ENCODE measurements around the gene ADH1A. TPM values are rescaled to one million over a fixed set of nuclear protein-coding genes. Genes with fewer than 3 reads are reported as not detected.

ADH1A gene
- total and polyA plus RNA-seq, 2 experiments from 2014 or later: 26.6 to 39.0 TPM

- Histone ChIP-seq H3K4me1 (ENCODE audit: insufficient read depth) (no peaks in the 10 kb centered on the region), H4K20me1 (ENCODE audit: insufficient read depth, poor library complexity, severe bottlenecking) (no peaks in the 10 kb centered on the region), H3K27me3 (no peaks in the 10 kb centered on the region), H3K9me2 (replicated peaks; ENCODE audit: insufficient read depth) (no peaks in the 10 kb centered on the region), H2AFZ (no peak overlapping the region), H3K36me3 (replicated peaks; ENCODE audit: insufficient read depth, low read depth) (no peaks in the 10 kb centered on the region), H3K27ac (no peak overlapping the region), H3K4me3 (no peak overlapping the region), H3K4me2 (no peak overlapping the region), H3K79me2 (no peaks in the 10 kb centered on the region), H3K9me3 (ENCODE audit: low read depth) (no peaks in the 10 kb centered on the region)
- 90% methylated on average over 11 of the region's 11 CpGs for WGBS (ENCODE audit: low lambda C conversion rate, missing lambda C conversion rate)
- TF ChIP-seq EZH2 (IDR thresholded peaks at IDR 0.05; ENCODE audit: borderline replicate concordance) (no peak), EZH2phosphoT487 (IDR thresholded peaks at IDR 0.05; ENCODE audit: low read depth, severe bottlenecking, unreplicated experiment) (no peak), CTCF (IDR thresholded peaks at IDR 0.05; ENCODE audit: poor library complexity) (no peak)
- DNase-seq (ENCODE audit: low spot score): no peak
These were observed 15.0 kb upstream of the ADH1A start for GRCh38 chr4:99305638-99306400.

- Histone ChIP-seq H2AFZ (no peak overlapping the region), H3K4me2 (no peak overlapping the region), H3K27ac (peak overlapping the region; percentile 9), H3K36me3 (replicated peaks; ENCODE audit: insufficient read depth, low read depth) (no peaks in the 10 kb centered on the region), H3K27me3 (no peaks in the 10 kb centered on the region), H3K4me1 (ENCODE audit: insufficient read depth) (no peaks in the 10 kb centered on the region), H3K9me2 (replicated peaks; ENCODE audit: insufficient read depth) (no peaks in the 10 kb centered on the region), H4K20me1 (ENCODE audit: insufficient read depth, poor library complexity, severe bottlenecking) (no peaks in the 10 kb centered on the region), H3K9me3 (ENCODE audit: low read depth) (no peaks in the 10 kb centered on the region), H3K79me2 (no peaks in the 10 kb centered on the region), H3K4me3 (no peak overlapping the region)
- no peak for DNase-seq (ENCODE audit: low spot score)
- TF ChIP-seq CTCF (IDR thresholded peaks at IDR 0.05; ENCODE audit: poor library complexity) (no peak), EZH2 (IDR thresholded peaks at IDR 0.05; ENCODE audit: borderline replicate concordance) (no peak), EZH2phosphoT487 (IDR thresholded peaks at IDR 0.05; ENCODE audit: low read depth, severe bottlenecking, unreplicated experiment) (no peak)
- 92% methylated on average over 7 of the region's 7 CpGs for WGBS (ENCODE audit: low lambda C conversion rate, missing lambda C conversion rate)
These were observed 10.8 kb upstream of the ADH1A start for GRCh38 chr4:99301376-99302164.

DNA sequence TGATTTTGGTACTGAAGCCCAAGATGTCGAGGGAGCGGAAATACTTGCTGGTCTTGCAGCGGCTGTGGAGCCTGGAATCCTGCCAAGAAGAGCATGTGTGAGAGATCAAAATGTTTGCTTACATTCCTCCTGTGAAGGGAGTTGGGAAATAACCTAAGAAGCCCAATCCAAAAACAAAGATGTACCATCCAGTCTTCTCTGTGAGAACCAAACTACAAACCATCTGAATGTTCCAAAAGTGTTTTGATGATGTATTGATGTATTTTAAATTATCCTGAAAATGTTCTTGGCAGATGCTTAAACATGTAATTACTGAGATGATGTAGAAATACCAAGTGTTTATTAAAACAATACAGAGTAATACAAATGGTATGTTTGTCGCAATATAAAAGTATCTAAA lies 10.1 kb upstream of the ADH1A start:
- H3K4me2 ChIP-seq: no peak overlapping the region
- H3K79me2 ChIP-seq: no peaks in the 10 kb centered on the region
- no peaks in the 10 kb centered on the region for H3K27me3 ChIP-seq
- TF ChIP-seq EZH2phosphoT487 (IDR thresholded peaks at IDR 0.05; ENCODE audit: low read depth, severe bottlenecking, unreplicated experiment): no peak
- TF ChIP-seq CTCF (IDR thresholded peaks at IDR 0.05; ENCODE audit: poor library complexity): no peak
- no peak for TF ChIP-seq EZH2 (IDR thresholded peaks at IDR 0.05; ENCODE audit: borderline replicate concordance)
- DNase-seq (ENCODE audit: low spot score): peak; percentile 77
- H3K27ac ChIP-seq: no peak overlapping the region
- no peak overlapping the region for H2AFZ ChIP-seq
- H3K4me1 ChIP-seq (ENCODE audit: insufficient read depth): no peaks in the 10 kb centered on the region
- no peaks in the 10 kb centered on the region for H4K20me1 ChIP-seq (ENCODE audit: insufficient read depth, poor library complexity, severe bottlenecking)
- H3K36me3 ChIP-seq (replicated peaks; ENCODE audit: insufficient read depth, low read depth): no peaks in the 10 kb centered on the region
- H3K9me2 ChIP-seq (replicated peaks; ENCODE audit: insufficient read depth): no peaks in the 10 kb centered on the region
- no peaks in the 10 kb centered on the region for H3K9me3 ChIP-seq (ENCODE audit: low read depth)
- 46% methylated on average over 4 of the region's 4 CpGs for WGBS (ENCODE audit: low lambda C conversion rate, missing lambda C conversion rate)
- H3K4me3 ChIP-seq: no peak overlapping the region

All from hepatocyte (in vitro differentiated cells).